GM21737 (cell line): ENCODE measurements around the gene INPP4A.

Source experiments
- ATAC-seq: cut with Tn5 transposase; IDR thresholded peaks from one replicate; pipeline ENCODE4 v1.9.1; 2021; ENCODE audit warnings: mild to moderate bottlenecking, moderate library complexity; ENCODE audit not compliant: unreplicated experiment

The INPP4A gene

GRCh38 chr2:98558852-98559530 is 114.3 kb downstream of the INPP4A start:
- ATAC-seq, result no peak

- peak; percentile 59 for ATAC-seq
Measured at GRCh38 chr2:98559581-98559980, 114.9 kb downstream of the INPP4A start.

- no peak for ATAC-seq
Measured at GRCh38 chr2:98560256-98560771, 115.7 kb downstream of the INPP4A start.

- no peak for ATAC-seq
Measured at GRCh38 chr2:98561018-98561417, 116.4 kb downstream of the INPP4A start.

- ATAC-seq, result no peak
Measured at GRCh38 chr2:98561902-98562695, 117.4 kb downstream of the INPP4A start.

- ATAC-seq, result no peak
Measured at GRCh38 chr2:98563394-98563793, 118.7 kb downstream of the INPP4A start.

GRCh38 chr2:98564541-98565132 is 120.0 kb downstream of the INPP4A start:
- no peak for ATAC-seq

GRCh38 chr2:98565286-98565860 is 120.7 kb downstream of the INPP4A start:
- ATAC-seq, result no peak

- no peak for ATAC-seq
Measured at GRCh38 chr2:98565941-98566340, 121.3 kb downstream of the INPP4A start.

- no peak for ATAC-seq
Measured at GRCh38 chr2:98568161-98568956, 123.7 kb downstream of the INPP4A start.

- no peak for ATAC-seq
Measured at GRCh38 chr2:98569197-98569793, 124.6 kb downstream of the INPP4A start.

GRCh38 chr2:98569915-98570314 is 125.3 kb downstream of the INPP4A start:
- ATAC-seq, result no peak

- no peak for ATAC-seq
Measured at GRCh38 chr2:98570356-98570755, 125.7 kb downstream of the INPP4A start.

GRCh38 chr2:98571121-98571701 is 126.6 kb downstream of the INPP4A start:
- no peak for ATAC-seq

- ATAC-seq, result no peak
Measured at GRCh38 chr2:98571796-98572195, 127.1 kb downstream of the INPP4A start.

GRCh38 chr2:98572211-98572610 is 127.6 kb downstream of the INPP4A start:
- ATAC-seq, result no peak

GRCh38 chr2:98572676-98573075 is 128.0 kb downstream of the INPP4A start:
- no peak for ATAC-seq

GRCh38 chr2:98573426-98573825 is 128.8 kb downstream of the INPP4A start:
- ATAC-seq, result no peak

GRCh38 chr2:98576666-98577312 is 132.1 kb downstream of the INPP4A start:
- no peak for ATAC-seq
